ENCODE data around the gene SUPT3H.

GRCh38 chr6:45255434-45255833 is 122.3 kb downstream of the SUPT3H start:
- no peak for TF ChIP-seq CTCF (conservative IDR thresholded peaks at IDR 0.05 in 1 of 2, IDR thresholded peaks at IDR 0.05 in 1 of 2; ENCODE audit: extremely low read depth in 1 of 2, insufficient read depth in 1 of 2, low read depth in 1 of 2, low read length in 2 of 2)
- TF ChIP-seq EZH2 (IDR thresholded peaks at IDR 0.05; ENCODE audit: borderline replicate concordance, low read length) = no peak

All from mammary epithelial cell (primary cell).